ENCODE measurements around the gene EHD1. TPM values are rescaled to one million over a fixed set of nuclear protein-coding genes. Genes with fewer than 3 reads are reported as not detected.

The EHD1 gene
- total RNA-seq, 2 experiments from 2014 or later: 131 to 149 TPM

- H3K4me1 Mint-ChIP-seq: peaks cover 8% of the 10 kb centered on the region
- CTCF ChIA-PET: interaction anchor here (0.7 to 29.3 kb wide), 7 partner anchors 8 to 121 kb away, joined by 3 to 732 read pairs (median 5); partner anchors contain the start of genes ARL2, CDC42BPG and GPHA2
- no peak for DNase-seq
- peaks cover 4% of the 10 kb centered on the region for H3K36me3 Mint-ChIP-seq (ENCODE audit: low read depth)
- H3K9me3 Mint-ChIP-seq: no peaks in the 10 kb centered on the region
- H3K27ac Mint-ChIP-seq: no peak overlapping the region
- H3K4me3 Mint-ChIP-seq: no peak overlapping the region
- POLR2A ChIA-PET: no interaction called here
- H3K27me3 Mint-ChIP-seq: no peaks in the 10 kb centered on the region
These were observed 15.0 kb upstream of the EHD1 start for GRCh38 chr11:64893194-64894069.

DNA sequence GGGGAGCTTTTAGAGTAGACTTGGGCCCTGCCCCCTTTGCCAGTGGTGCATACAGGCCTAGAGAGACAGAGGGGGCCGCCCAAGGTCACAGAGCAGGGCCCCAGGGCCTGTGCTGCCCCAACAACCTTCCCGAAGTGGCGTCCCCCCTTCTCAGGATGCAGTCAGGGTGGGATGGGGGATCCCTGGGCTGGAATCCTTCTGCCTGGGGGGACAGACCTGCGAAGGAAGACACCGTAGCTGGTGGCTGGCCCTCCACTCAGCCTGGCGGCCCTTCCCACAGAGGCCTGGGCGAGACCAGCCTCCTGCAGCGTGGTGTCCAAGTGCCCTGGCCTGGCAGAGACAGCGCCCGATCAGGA is 14.4 kb upstream of the EHD1 start:
- ChIA-PET CTCF (interaction anchor here (0.9 to 29.3 kb wide), 2 partner anchors 38 to 43 kb away, joined by 3 to 732 read pairs; partner anchors contain the start of genes CDC42BPG and GPHA2), POLR2A (no interaction called here)
- H3K36me3 Mint-ChIP-seq (ENCODE audit: low read depth): peaks cover 4% of the 10 kb centered on the region
- H3K4me1 Mint-ChIP-seq: peaks cover 13% of the 10 kb centered on the region
- H3K27ac Mint-ChIP-seq: no peak overlapping the region
- H3K27me3 Mint-ChIP-seq: no peaks in the 10 kb centered on the region
- no peaks in the 10 kb centered on the region for H3K9me3 Mint-ChIP-seq
- no peak for DNase-seq
- H3K4me3 Mint-ChIP-seq: no peak overlapping the region

GRCh38 chr11:64892411-64892831 is 14.0 kb upstream of the EHD1 start:
- POLR2A ChIA-PET: no interaction called here
- Mint-ChIP-seq H3K36me3 (ENCODE audit: low read depth) (peaks cover 4% of the 10 kb centered on the region), H3K27ac (peak overlapping the region; percentile 42)

GRCh38 chr11:64891880-64892279 is 13.5 kb upstream of the EHD1 start:
- POLR2A ChIA-PET: interaction anchor here (0.9 kb wide), 1 partner anchor 48 kb away, joined by 4 read pairs; the partner anchor contains the start of gene CDC42BPG
- Mint-ChIP-seq H3K27me3 (no peaks in the 10 kb centered on the region), H3K9me3 (no peaks in the 10 kb centered on the region)

More at GRCh38 chr11:64892411-64892831, 14.0 kb upstream of the EHD1 start:
- no peaks in the 10 kb centered on the region for H3K9me3 Mint-ChIP-seq
- CTCF ChIA-PET: interaction anchor here (0.9 to 29.3 kb wide), 2 partner anchors 38 to 43 kb away, joined by 3 to 732 read pairs; partner anchors contain the start of genes CDC42BPG and GPHA2
- no peaks in the 10 kb centered on the region for H3K27me3 Mint-ChIP-seq
- DNase-seq: no peak
- peaks cover 17% of the 10 kb centered on the region for H3K4me1 Mint-ChIP-seq
- no peak overlapping the region for H3K4me3 Mint-ChIP-seq

GRCh38 chr11:64891215-64891848 is 12.9 kb upstream of the EHD1 start:
- ChIA-PET POLR2A (interaction anchor here (0.9 kb wide), 1 partner anchor 47 kb away, joined by 4 read pairs; the partner anchor contains the start of gene CDC42BPG), CTCF (interaction anchor here (0.8 to 29.3 kb wide), 2 partner anchors 9 to 36 kb away, joined by 4 to 732 read pairs; partner anchors contain the start of gene CDC42BPG)
- Mint-ChIP-seq H3K4me1 (peaks cover 19% of the 10 kb centered on the region), H3K36me3 (ENCODE audit: low read depth) (peaks cover 4% of the 10 kb centered on the region), H3K4me3 (no peak overlapping the region), H3K27ac (peak overlapping the region; percentile 73), H3K9me3 (no peaks in the 10 kb centered on the region), H3K27me3 (no peaks in the 10 kb centered on the region)
- no peak for DNase-seq

More at GRCh38 chr11:64891880-64892279, 13.5 kb upstream of the EHD1 start:
- no peak for DNase-seq
- peaks cover 4% of the 10 kb centered on the region for H3K36me3 Mint-ChIP-seq (ENCODE audit: low read depth)
- CTCF ChIA-PET: interaction anchor here (29.3 kb wide), 1 partner anchor 37 kb away, joined by 732 read pairs; the partner anchor contains the start of gene CDC42BPG
- H3K4me1 Mint-ChIP-seq: peaks cover 19% of the 10 kb centered on the region
- H3K27ac Mint-ChIP-seq: peak overlapping the region; percentile 73
- H3K4me3 Mint-ChIP-seq: no peak overlapping the region

GRCh38 chr11:64890522-64890939 is 12.1 kb upstream of the EHD1 start:
- no peak overlapping the region for H3K27ac Mint-ChIP-seq
- peaks cover 27% of the 10 kb centered on the region for H3K4me1 Mint-ChIP-seq
- H3K36me3 Mint-ChIP-seq (ENCODE audit: low read depth): peaks cover 4% of the 10 kb centered on the region
- ChIA-PET POLR2A (no interaction called here), CTCF (interaction anchor here (0.8 to 29.3 kb wide), 2 partner anchors 10 to 36 kb away, joined by 4 to 732 read pairs; partner anchors contain the start of gene CDC42BPG)
- no peaks in the 10 kb centered on the region for H3K9me3 Mint-ChIP-seq
- no peak overlapping the region for H3K4me3 Mint-ChIP-seq
- no peak for DNase-seq
- H3K27me3 Mint-ChIP-seq: no peaks in the 10 kb centered on the region

GRCh38 chr11:64888729-64889511 is 10.5 kb upstream of the EHD1 start:
- no peak for DNase-seq
- Mint-ChIP-seq H3K27ac (no peak overlapping the region), H3K9me3 (no peaks in the 10 kb centered on the region), H3K27me3 (no peaks in the 10 kb centered on the region), H3K4me1 (peaks cover 35% of the 10 kb centered on the region), H3K36me3 (ENCODE audit: low read depth) (no peaks in the 10 kb centered on the region), H3K4me3 (no peak overlapping the region)
- ChIA-PET CTCF (interaction anchor here (1.0 to 29.3 kb wide), 6 partner anchors 9 to 34 kb away, joined by 3 to 732 read pairs (median 8); partner anchors contain the start of gene CDC42BPG), POLR2A (no interaction called here)

DNA sequence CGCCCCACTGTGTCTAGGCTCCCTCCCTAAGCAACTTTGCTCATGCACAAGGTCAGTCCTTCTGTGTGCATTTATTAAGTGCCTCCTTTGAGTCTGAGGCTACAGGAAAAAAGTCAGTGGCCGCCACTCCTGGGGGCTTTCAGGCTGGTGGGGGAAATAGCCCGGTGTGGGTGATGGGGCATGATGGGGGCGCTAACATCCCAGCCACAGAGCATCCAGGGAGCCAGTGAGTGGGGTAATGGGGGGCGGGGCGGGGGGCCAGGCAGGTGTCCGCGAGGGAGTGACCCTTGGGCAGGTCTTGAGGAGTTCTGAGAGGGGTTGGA is 9.9 kb upstream of the EHD1 start:
- no peaks in the 10 kb centered on the region for H3K36me3 Mint-ChIP-seq (ENCODE audit: low read depth)
- H3K9me3 Mint-ChIP-seq: no peaks in the 10 kb centered on the region
- no peak for DNase-seq
- H3K4me1 Mint-ChIP-seq: peaks cover 39% of the 10 kb centered on the region
- H3K4me3 Mint-ChIP-seq: peak overlapping the region; percentile 63
- H3K27ac Mint-ChIP-seq: peak overlapping the region; percentile 84
- H3K27me3 Mint-ChIP-seq: no peaks in the 10 kb centered on the region
- CTCF ChIA-PET: interaction anchor here (0.6 to 29.3 kb wide), 15 partner anchors 8 to 199 kb away, joined by 3 to 732 read pairs (median 5); partner anchors contain the start of gene CDC42BPG
- POLR2A ChIA-PET: interaction anchor here (0.6 to 0.7 kb wide), 2 partner anchors 10 to 29 kb away, joined by 3 to 4 read pairs; partner anchors contain the start of gene EHD1

- H3K4me1 Mint-ChIP-seq: peaks cover 41% of the 10 kb centered on the region
These were observed 9.5 kb upstream of the EHD1 start for GRCh38 chr11:64887757-64888405.

DNA sequence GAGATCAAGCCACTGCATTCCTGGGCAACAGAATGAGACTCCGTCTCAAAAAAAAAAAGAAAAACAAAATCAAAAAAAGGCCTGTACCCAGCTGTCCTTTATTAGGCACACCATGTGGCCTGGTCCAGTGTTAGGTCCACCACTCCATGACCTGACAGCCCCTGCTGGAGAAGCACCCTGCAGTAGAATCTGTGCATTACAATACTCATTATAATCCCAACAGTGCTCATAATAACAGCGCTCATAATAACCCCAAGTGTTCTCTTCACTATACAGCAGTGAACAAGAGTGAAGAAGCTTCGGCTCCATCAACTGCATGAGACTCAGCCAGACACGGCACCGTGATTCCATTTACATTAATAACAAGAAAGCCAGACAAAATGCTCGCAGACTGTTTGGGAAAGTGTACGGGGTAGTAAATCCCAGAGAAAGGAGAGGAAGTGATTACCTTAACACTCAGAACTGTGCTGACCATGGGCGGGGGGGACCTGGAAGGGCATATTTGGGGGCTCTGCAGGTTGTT is 8.9 kb upstream of the EHD1 start:
- no peak overlapping the region for H3K4me3 Mint-ChIP-seq
- POLR2A ChIA-PET: no interaction called here

More at GRCh38 chr11:64887757-64888405, 9.5 kb upstream of the EHD1 start:
- H3K9me3 Mint-ChIP-seq: no peaks in the 10 kb centered on the region
- H3K36me3 Mint-ChIP-seq (ENCODE audit: low read depth): no peaks in the 10 kb centered on the region
- peak overlapping the region; percentile 63 for H3K4me3 Mint-ChIP-seq
- ChIA-PET POLR2A (interaction anchor here (0.6 to 0.7 kb wide), 2 partner anchors 10 to 28 kb away, joined by 3 to 4 read pairs; partner anchors contain the start of gene EHD1), CTCF (interaction anchor here (0.6 to 29.3 kb wide), 15 partner anchors 9 to 199 kb away, joined by 3 to 732 read pairs (median 5); partner anchors contain the start of gene CDC42BPG)
- H3K27ac Mint-ChIP-seq: peak overlapping the region; percentile 84
- DNase-seq: peak; percentile 84
- H3K27me3 Mint-ChIP-seq: no peaks in the 10 kb centered on the region

More for the DNA sequence above, 8.9 kb upstream of the EHD1 start:
- H3K36me3 Mint-ChIP-seq (ENCODE audit: low read depth): no peaks in the 10 kb centered on the region
- CTCF ChIA-PET: interaction anchor here (0.9 to 29.3 kb wide), 7 partner anchors 8 to 102 kb away, joined by 3 to 732 read pairs (median 6); partner anchors contain the start of gene CDC42BPG
- H3K27me3 Mint-ChIP-seq: no peaks in the 10 kb centered on the region
- no peak overlapping the region for H3K27ac Mint-ChIP-seq
- H3K4me1 Mint-ChIP-seq: peaks cover 41% of the 10 kb centered on the region
- H3K9me3 Mint-ChIP-seq: no peaks in the 10 kb centered on the region
- no peak for DNase-seq
